Activated CD4-positive, alpha-beta memory T cell treated with anti-CD3 and anti-CD28 coated beads for 36 hours (primary cell): ENCODE data around the gene PCDHA6. TPM values are rescaled to one million over a fixed set of nuclear protein-coding genes. Genes with fewer than 3 reads are reported as not detected.
"Not testable (repeated sequence)": the region's sequence is repeated elsewhere in the genome, so short reads cannot be mapped to it uniquely, and the experiment has no call there.

Experiments used
- CTCF ChIA-PET: fragments of 350-600 bp; sonication (Branson Sonifier 250); formaldehyde crosslinking; loops from one replicate; lab custom pipeline; 2021; ENCODE audit warnings: antibody characterized with exemption, inconsistent platforms; lab: Charles Lee
- POLR2A ChIA-PET: fragments of 350-600 bp; sonication (Branson Sonifier 250); formaldehyde crosslinking; loops from one replicate; lab custom pipeline; 2021; ENCODE audit warnings: antibody characterized with exemption; lab: Charles Lee
- DNase-seq: peaks from one replicate; pipeline ENCODE4 v3.0.0-alpha.2; 2020
- H3K27ac Mint-ChIP-seq: one replicate; pipeline ENCODE4 v1.8.0; 2021; ENCODE audit warnings: mixed read lengths
- H3K27me3 Mint-ChIP-seq: one replicate; pipeline ENCODE4 v1.8.0; 2021; ENCODE audit warnings: mixed read lengths
- H3K36me3 Mint-ChIP-seq: one replicate; pipeline ENCODE4 v1.8.0; 2021; ENCODE audit warnings: mixed read lengths
- H3K4me1 Mint-ChIP-seq: one replicate; pipeline ENCODE4 v1.8.0; 2021; ENCODE audit warnings: low read depth, mixed read lengths
- H3K4me3 Mint-ChIP-seq: one replicate; pipeline ENCODE4 v1.8.0; 2021; ENCODE audit warnings: mild to moderate bottlenecking, mixed read lengths
- H3K9me3 Mint-ChIP-seq: one replicate; pipeline ENCODE4 v1.8.0; 2021; ENCODE audit warnings: mixed read lengths
- intact Hi-C: fragments of 100-400 bp; cut with micrococcal nuclease; formaldehyde crosslinking; loops from one replicate; pipeline ENCODE4 v1.15.1; 2023
- total RNA-seq, 2 experiments: library from RNA; stranded (reverse); gene quantifications; one replicate each; pipeline ENCODE4 v1.2.3, GENCODE V29; 2021

The PCDHA6 gene
- total RNA-seq, 2 experiments from 2014 or later, result not detected

GRCh38 chr5:140855772-140856674, 28.3 kb downstream of the PCDHA6 start, which contains the start of gene PCDHA10:
Gene PCDHA10, plus strand, starts transcription at chr5:140855897. Its CDS starts 152 bp downstream, at chr5:140856049.
- peaks cover 20% of the 10 kb centered on the region for H3K9me3 Mint-ChIP-seq
- no peak within 1 kb of the TSS for H3K27ac Mint-ChIP-seq
- H3K4me3 Mint-ChIP-seq, result no peak within 1 kb of the TSS
- peaks cover 3% of the 10 kb centered on the region for H3K36me3 Mint-ChIP-seq
- H3K4me1 Mint-ChIP-seq, result no peaks in the 10 kb centered on the region
- ChIA-PET CTCF (interaction anchor here (0.6 to 1.3 kb wide), 2 partner anchors 12 to 14 kb away, joined by 3 read pairs; partner anchors contain the start of gene PCDHA11), POLR2A (no interaction called here)
- DNase-seq, result no peak
- peaks cover 19% of the 10 kb centered on the region for H3K27me3 Mint-ChIP-seq
- intact Hi-C loops, result no loop called here

DNA sequence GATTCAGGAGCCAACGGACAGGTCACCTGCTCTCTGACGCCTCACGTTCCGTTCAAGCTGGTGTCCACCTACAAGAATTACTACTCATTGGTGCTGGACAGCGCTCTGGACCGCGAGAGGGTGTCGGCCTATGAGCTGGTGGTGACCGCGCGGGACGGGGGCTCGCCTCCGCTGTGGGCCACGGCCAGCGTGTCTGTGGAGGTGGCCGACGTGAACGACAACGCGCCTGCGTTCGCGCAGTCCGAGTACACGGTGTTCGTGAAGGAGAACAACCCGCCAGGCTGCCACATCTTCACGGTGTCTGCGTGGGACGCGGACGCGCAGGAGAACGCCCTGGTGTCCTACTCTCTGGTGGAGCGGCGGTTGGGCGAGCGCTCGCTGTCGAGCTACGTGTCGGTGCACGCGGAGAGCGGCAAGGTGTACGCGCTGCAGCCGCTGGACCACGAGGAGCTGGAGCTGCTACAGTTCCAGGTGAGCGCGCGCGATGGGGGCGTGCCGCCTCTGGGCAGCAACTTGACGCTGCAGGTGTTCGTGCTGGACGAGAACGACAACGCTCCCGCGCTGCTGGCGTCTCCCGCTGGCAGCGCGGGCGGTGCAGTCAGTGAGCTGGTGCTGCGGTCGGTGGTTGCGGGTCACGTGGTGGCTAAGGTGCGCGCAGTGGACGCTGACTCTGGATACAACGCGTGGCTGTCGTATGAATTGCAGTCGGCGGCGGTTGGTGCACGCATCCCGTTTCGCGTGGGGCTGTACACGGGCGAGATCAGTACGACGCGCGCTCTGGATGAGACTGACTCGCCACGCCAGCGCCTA, 29.6 kb downstream of the PCDHA6 start:
- H3K4me3 Mint-ChIP-seq, result no peak overlapping the region
- peaks cover 25% of the 10 kb centered on the region for H3K27me3 Mint-ChIP-seq
- H3K27ac Mint-ChIP-seq, result no peak overlapping the region
- ChIA-PET CTCF (interaction anchor here (1.3 kb wide), 1 partner anchor 16 kb away, joined by 3 read pairs; no protein-coding TSS in a partner anchor), POLR2A (no interaction called here)
- no peaks in the 10 kb centered on the region for H3K4me1 Mint-ChIP-seq
- DNase-seq, result no peak
- intact Hi-C loops, result no loop called here
- peaks cover 3% of the 10 kb centered on the region for H3K36me3 Mint-ChIP-seq
- peaks cover 27% of the 10 kb centered on the region for H3K9me3 Mint-ChIP-seq

GRCh38 chr5:140857987-140858240, 30.2 kb downstream of the PCDHA6 start:
- intact Hi-C loops, result no loop called here
- H3K4me1 Mint-ChIP-seq, result no peaks in the 10 kb centered on the region
- H3K9me3 Mint-ChIP-seq, result peaks cover 25% of the 10 kb centered on the region
- peaks cover 3% of the 10 kb centered on the region for H3K36me3 Mint-ChIP-seq
- no peak overlapping the region for H3K4me3 Mint-ChIP-seq
- POLR2A ChIA-PET, result no interaction called here
- CTCF ChIA-PET, result no interaction called here
- peaks cover 23% of the 10 kb centered on the region for H3K27me3 Mint-ChIP-seq
- no peak for DNase-seq
- H3K27ac Mint-ChIP-seq, result no peak overlapping the region

DNA sequence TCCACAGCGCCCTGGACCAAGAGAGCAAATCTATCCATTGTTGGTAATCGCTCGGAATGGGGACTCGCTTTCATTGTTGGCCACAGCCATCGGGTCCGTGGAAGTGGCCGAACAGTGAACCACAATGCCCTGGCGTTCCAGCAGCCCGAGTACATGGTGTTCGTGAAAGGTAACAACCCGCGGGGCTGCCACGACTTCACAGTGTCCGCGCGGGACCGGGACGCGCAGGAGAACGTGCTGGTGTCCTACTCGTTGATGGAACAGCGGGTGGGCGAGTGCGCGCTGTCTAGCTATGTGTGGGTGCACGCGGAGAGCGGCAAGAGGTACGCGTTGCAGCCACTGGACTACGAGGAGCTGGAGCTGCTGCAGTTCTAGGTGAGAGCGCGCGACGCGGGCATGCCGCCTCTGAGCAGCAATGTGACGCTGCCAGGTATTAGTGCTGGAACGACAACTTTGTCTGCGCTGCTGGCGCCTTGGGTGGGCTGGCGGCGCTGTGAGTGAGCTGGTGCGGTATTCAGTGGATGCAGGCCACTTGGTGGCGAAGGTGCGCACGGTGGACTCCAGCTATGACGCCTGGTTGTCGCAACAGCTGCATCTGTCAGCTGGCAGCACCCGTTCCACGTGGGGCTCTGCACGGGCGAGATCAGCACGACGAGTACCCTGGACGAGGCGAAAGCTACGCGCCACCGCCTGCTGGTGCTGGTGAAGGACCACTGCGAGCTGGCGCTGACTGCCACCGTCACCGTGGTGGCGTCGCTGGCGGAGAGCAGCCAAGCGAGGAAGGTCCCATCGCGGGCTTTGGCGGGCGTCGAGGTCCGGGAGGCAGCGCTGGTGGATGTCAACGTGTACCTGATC, 34.9 kb downstream of the PCDHA6 start:
- ChIA-PET CTCF (no interaction called here), POLR2A (no interaction called here)
- H3K4me3 Mint-ChIP-seq, result no peak overlapping the region
- H3K27me3 Mint-ChIP-seq, result peaks cover 10% of the 10 kb centered on the region
- no peaks in the 10 kb centered on the region for H3K4me1 Mint-ChIP-seq
- H3K9me3 Mint-ChIP-seq, result peaks cover 11% of the 10 kb centered on the region
- DNase-seq, result no peak
- H3K27ac Mint-ChIP-seq, result no peak overlapping the region
- no peaks in the 10 kb centered on the region for H3K36me3 Mint-ChIP-seq
- intact Hi-C loops, result loop anchor here (10.0 kb wide), 1 partner anchor 68 kb away; the partner anchor contains the start of gene PCDHA2

GRCh38 chr5:140868721-140869554, 41.2 kb downstream of the PCDHA6 start, which contains the start of gene PCDHA11:
Gene PCDHA11, plus strand, starts transcription at chr5:140868957. Its CDS starts 147 bp downstream, at chr5:140869104.
- Mint-ChIP-seq H3K9me3 (peaks cover 5% of the 10 kb centered on the region), H3K4me1 (no peaks in the 10 kb centered on the region), H3K4me3 (no peak within 1 kb of the TSS), H3K27me3 (peaks cover 7% of the 10 kb centered on the region), H3K27ac (no peak within 1 kb of the TSS), H3K36me3 (peaks cover 4% of the 10 kb centered on the region)
- intact Hi-C loops, result loop anchor here (10.0 kb wide), 1 partner anchor 74 kb away; the partner anchor contains the start of gene PCDHA2
- CTCF ChIA-PET, result interaction anchor here (0.7 to 1.7 kb wide), 3 partner anchors 9 to 21 kb away, joined by 3 to 6 read pairs (median 3); partner anchors contain the start of gene PCDHA9
- no peak for DNase-seq
- POLR2A ChIA-PET, result no interaction called here

DNA sequence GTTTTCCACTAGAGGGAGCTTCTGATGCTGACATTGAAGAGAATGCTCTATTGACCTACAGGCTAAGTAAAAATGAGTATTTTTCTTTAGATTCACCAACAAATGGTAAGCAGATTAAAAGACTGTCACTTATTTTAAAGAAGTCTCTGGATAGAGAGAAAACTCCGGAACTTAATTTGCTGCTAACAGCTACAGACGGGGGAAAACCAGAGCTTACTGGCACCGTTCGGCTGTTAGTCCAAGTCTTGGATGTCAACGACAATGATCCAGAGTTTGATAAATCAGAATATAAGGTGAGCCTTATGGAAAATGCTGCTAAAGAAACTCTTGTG, 41.8 kb downstream of the PCDHA6 start:
- no peak overlapping the region for H3K4me3 Mint-ChIP-seq
- no peaks in the 10 kb centered on the region for H3K4me1 Mint-ChIP-seq
- H3K27ac Mint-ChIP-seq, result no peak overlapping the region
- ChIA-PET CTCF (interaction anchor here (0.7 to 1.7 kb wide), 2 partner anchors 9 to 22 kb away, joined by 3 to 6 read pairs; partner anchors contain the start of gene PCDHA9), POLR2A (no interaction called here)
- peaks cover 12% of the 10 kb centered on the region for H3K27me3 Mint-ChIP-seq
- intact Hi-C loops, result loop anchor here (10.0 kb wide), 1 partner anchor 75 kb away; the partner anchor contains the start of gene PCDHA2
- H3K9me3 Mint-ChIP-seq, result peaks cover 5% of the 10 kb centered on the region
- DNase-seq, result no peak
- peaks cover 8% of the 10 kb centered on the region for H3K36me3 Mint-ChIP-seq

DNA sequence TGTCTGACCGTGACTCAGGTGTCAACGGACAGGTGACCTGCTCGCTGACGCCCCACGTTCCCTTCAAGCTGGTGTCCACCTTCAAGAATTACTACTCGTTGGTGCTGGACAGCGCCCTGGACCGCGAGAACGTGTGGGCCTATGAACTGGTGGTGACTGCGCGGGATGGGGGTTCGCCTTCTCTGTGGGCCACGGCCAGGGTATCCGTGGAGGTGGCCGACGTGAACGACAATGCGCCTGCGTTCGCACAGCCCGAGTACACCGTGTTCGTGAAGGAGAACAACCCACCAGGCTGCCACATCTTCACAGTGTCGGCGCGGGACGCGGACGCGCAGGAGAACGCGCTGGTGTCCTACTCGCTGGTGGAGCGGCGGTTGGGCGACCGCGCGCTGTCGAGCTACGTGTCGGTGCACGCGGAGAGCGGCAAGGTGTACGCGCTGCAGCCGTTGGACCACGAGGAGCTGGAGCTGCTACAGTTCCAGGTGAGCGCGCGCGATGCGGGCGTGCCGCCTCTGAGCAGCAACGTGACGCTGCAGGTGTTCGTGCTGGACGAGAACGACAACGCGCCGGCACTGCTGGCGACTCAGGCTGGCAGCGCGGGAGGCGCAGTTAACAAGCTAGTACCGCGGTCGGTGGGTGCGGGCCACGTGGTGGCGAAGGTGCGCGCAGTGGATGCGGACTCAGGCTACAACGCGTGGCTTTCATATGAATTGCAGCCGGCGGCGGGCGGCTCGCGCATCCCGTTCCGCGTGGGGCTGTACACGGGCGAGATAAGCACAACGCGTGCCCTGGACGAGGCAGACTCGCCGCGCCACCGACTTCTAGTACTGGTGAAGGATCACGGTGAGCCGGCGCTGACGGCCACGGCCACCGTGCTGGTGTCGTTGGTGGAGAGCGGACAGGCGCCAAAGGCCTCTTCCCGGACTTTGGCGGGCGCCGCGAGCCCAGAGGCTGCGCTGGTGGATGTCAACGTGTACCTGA, 42.8 kb downstream of the PCDHA6 start:
- Mint-ChIP-seq H3K9me3 (peaks cover 5% of the 10 kb centered on the region), H3K27ac (no peak overlapping the region), H3K4me3 (no peak overlapping the region), H3K27me3 (peaks cover 20% of the 10 kb centered on the region), H3K36me3 (peaks cover 10% of the 10 kb centered on the region), H3K4me1 (no peaks in the 10 kb centered on the region)
- no peak for DNase-seq
- ChIA-PET POLR2A (no interaction called here), CTCF (interaction anchor here (0.6 to 1.7 kb wide), 2 partner anchors 21 to 23 kb away, joined by 3 to 6 read pairs; partner anchors contain the start of gene PCDHA9)
- intact Hi-C loops, result no loop called here

DNA sequence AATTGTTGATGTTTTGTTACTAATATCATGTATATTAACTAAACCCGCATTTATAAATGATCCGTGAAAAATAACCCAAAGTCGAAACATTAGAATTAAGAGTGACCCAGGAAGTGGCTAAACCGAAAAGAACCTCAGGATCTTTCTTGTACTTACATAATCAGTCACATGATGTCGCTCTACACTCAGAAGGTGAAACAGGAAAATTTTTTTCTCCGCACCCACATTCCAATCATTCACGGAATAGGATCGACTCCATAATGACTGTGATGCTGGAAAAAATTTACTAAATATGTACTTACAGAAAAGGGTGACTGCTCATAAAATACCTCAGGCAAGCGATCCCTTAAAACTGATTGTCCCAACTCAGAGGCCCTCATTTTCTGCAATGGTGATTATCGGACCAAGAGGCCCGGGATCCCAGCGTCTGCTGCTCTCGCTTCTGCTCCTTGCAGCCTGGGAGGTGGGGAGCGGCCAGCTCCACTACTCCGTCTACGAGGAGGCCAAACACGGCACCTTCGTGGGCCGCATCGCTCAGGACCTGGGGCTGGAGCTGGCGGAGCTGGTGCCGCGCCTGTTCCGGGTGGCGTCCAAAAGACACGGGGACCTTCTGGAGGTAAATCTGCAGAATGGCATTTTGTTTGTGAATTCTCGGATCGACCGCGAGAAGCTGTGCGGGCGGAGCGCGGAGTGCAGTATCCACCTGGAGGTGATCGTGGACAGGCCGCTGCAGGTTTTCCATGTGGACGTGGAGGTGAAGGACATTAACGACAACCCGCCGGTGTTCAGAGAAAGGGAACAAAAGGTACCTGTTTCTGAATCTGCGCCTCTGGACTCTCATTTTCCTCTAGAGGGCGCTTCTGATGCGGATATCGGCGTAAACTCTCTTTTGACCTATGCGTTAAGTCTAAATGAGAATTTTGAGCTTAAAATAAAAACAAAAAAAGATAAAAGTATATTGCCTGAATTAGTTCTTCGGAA, 47.6 kb downstream of the PCDHA6 start, which contains the start of gene PCDHA12:
PCDHA12 (plus strand) TSS at position 224 of the 981 bp plus-strand sequence; CDS start at position 389, 165 bp downstream.
- Mint-ChIP-seq H3K9me3 (peaks cover 6% of the 10 kb centered on the region), H3K4me1 (no peaks in the 10 kb centered on the region), H3K27me3 (peaks cover 31% of the 10 kb centered on the region), H3K27ac (no peak within 1 kb of the TSS), H3K36me3 (peaks cover 12% of the 10 kb centered on the region), H3K4me3 (no peak within 1 kb of the TSS)
- no peak for DNase-seq
- POLR2A ChIA-PET, result no interaction called here
- CTCF ChIA-PET, result interaction anchor here (0.5 kb wide), 1 partner anchor 167 kb away, joined by 3 read pairs; no protein-coding TSS in a partner anchor
- intact Hi-C loops, result no loop called here

DNA sequence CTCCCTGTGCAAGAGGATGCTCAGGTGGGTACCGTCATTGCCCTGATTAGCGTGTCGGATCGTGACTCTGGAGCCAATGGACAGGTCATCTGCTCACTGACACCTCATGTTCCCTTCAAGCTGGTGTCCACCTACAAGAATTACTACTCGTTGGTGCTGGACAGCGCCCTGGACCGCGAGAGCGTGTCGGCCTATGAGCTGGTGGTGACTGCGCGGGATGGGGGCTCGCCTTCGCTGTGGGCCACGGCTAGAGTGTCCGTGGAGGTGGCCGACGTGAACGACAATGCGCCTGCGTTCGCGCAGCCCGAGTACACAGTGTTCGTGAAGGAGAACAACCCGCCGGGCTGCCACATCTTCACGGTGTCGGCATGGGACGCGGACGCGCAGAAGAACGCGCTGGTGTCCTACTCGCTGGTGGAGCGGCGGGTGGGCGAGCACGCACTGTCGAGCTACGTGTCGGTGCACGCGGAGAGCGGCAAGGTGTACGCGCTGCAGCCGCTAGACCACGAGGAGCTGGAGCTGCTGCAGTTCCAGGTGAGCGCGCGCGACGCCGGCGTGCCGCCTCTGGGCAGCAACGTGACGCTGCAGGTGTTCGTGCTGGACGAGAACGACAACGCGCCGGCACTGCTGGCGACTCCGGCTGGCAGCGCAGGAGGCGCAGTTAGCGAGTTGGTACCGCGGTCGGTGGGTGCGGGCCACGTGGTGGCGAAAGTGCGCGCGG, 48.9 kb downstream of the PCDHA6 start:
- DNase-seq, H3K4me3 Mint-ChIP-seq, H3K4me1 Mint-ChIP-seq, CTCF ChIA-PET, intact Hi-C loops, POLR2A ChIA-PET, H3K9me3 Mint-ChIP-seq, H3K27ac Mint-ChIP-seq: not testable (repeated sequence)
- peaks cover 37% of the 10 kb centered on the region for H3K27me3 Mint-ChIP-seq
- peaks cover 15% of the 10 kb centered on the region for H3K36me3 Mint-ChIP-seq
